ENCODE data around the gene TMEM63C.

TMEM63C gene

DNA sequence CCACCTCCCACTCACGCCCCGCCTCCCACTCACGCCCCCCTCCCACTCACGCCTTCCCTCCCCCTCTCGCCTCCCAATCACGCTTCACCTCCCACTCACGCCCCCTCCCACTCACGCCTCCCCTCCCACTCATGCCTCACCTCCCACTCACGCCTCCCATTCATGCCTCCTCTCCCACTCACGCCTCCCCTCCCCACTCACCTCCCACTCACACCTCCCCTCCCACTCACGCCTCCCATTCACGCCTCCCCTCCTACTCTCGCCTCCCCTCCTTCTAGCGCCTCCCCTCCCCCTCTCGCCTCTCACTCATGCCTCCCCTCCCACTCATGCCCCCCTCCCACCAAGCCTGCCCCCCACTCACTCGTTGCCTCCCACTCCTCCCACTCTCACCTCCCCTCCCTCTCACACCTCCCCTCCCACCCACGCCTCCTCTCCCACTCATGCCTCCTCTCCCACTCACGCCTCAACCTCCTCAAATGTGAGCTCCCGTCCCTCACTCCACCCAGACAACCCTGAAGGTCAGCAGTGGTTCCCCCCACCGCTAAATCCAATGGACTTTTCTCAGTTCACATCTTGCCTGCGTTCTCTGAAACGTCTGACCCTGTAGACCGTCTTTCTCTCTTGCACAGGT, 39.8 kb downstream of the TMEM63C start:
- TF ChIP-seq EZH2phosphoT487 (IDR thresholded peaks at IDR 0.05; ENCODE audit: low read depth) (no peak), CTCF (IDR thresholded peaks at IDR 0.05; ENCODE audit: low read depth, low read length) (no peak)
- Histone ChIP-seq H3K4me1 (ENCODE audit: low read length) (no peaks in the 10 kb centered on the region), H3K4me3 (ENCODE audit: low read length) (no peak overlapping the region), H3K9me3 (ENCODE audit: insufficient read depth, low read length) (no peaks in the 10 kb centered on the region), H3K79me2 (ENCODE audit: low read length) (no peaks in the 10 kb centered on the region), H2AFZ (ENCODE audit: low read depth, low read length) (no peak overlapping the region), H4K20me1 (ENCODE audit: insufficient read depth, low read length) (no peaks in the 10 kb centered on the region), H3K27me3 (ENCODE audit: low read depth, low read length) (peaks cover 17% of the 10 kb centered on the region), H3K4me2 (ENCODE audit: low read length) (no peak overlapping the region), H3K9ac (ENCODE audit: low read length) (no peak overlapping the region), H3K27ac (ENCODE audit: low read length) (no peak overlapping the region), H3K36me3 (replicated peaks; ENCODE audit: low read depth, low read length) (no peaks in the 10 kb centered on the region)

- H3K79me2 ChIP-seq (ENCODE audit: low read length) = no peaks in the 10 kb centered on the region
- no peak overlapping the region for H3K9ac ChIP-seq (ENCODE audit: low read length)
- H3K36me3 ChIP-seq (replicated peaks; ENCODE audit: low read depth, low read length) = no peaks in the 10 kb centered on the region
- no peak overlapping the region for H3K4me2 ChIP-seq (ENCODE audit: low read length)
- H3K4me3 ChIP-seq (ENCODE audit: low read length) = no peak overlapping the region
- H2AFZ ChIP-seq (ENCODE audit: low read depth, low read length) = no peak overlapping the region
- H3K27ac ChIP-seq (ENCODE audit: low read length) = no peak overlapping the region
- no peaks in the 10 kb centered on the region for H3K9me3 ChIP-seq (ENCODE audit: insufficient read depth, low read length)
- H4K20me1 ChIP-seq (ENCODE audit: insufficient read depth, low read length) = no peaks in the 10 kb centered on the region
- H3K27me3 ChIP-seq (ENCODE audit: low read depth, low read length) = peaks cover 5% of the 10 kb centered on the region; the same call in 1 of the 2 replicates
- TF ChIP-seq CTCF (IDR thresholded peaks at IDR 0.05; ENCODE audit: low read depth, low read length) = no peak
- TF ChIP-seq EZH2phosphoT487 (IDR thresholded peaks at IDR 0.05; ENCODE audit: low read depth) = no peak
- H3K4me1 ChIP-seq (ENCODE audit: low read length) = no peaks in the 10 kb centered on the region
Measured at GRCh38 chr14:77222546-77223225, 41.1 kb downstream of the TMEM63C start.

- H3K9me3 ChIP-seq (ENCODE audit: insufficient read depth, low read length) = no peaks in the 10 kb centered on the region
- no peaks in the 10 kb centered on the region for H3K27me3 ChIP-seq (ENCODE audit: low read depth, low read length)
- H4K20me1 ChIP-seq (ENCODE audit: insufficient read depth, low read length) = no peaks in the 10 kb centered on the region
- no peak overlapping the region for H3K9ac ChIP-seq (ENCODE audit: low read length)
- H2AFZ ChIP-seq (ENCODE audit: low read depth, low read length) = no peak overlapping the region
- no peak for TF ChIP-seq EZH2phosphoT487 (IDR thresholded peaks at IDR 0.05; ENCODE audit: low read depth)
- no peak for TF ChIP-seq CTCF (IDR thresholded peaks at IDR 0.05; ENCODE audit: low read depth, low read length)
- H3K27ac ChIP-seq (ENCODE audit: low read length) = no peak overlapping the region
- H3K4me1 ChIP-seq (ENCODE audit: low read length) = no peaks in the 10 kb centered on the region
- no peak overlapping the region for H3K4me2 ChIP-seq (ENCODE audit: low read length)
- H3K4me3 ChIP-seq (ENCODE audit: low read length) = no peak overlapping the region
- no peaks in the 10 kb centered on the region for H3K79me2 ChIP-seq (ENCODE audit: low read length)
- no peaks in the 10 kb centered on the region for H3K36me3 ChIP-seq (replicated peaks; ENCODE audit: low read depth, low read length)
Measured at GRCh38 chr14:77224212-77224611, 42.6 kb downstream of the TMEM63C start.

- H3K9ac ChIP-seq (ENCODE audit: low read length) = no peak overlapping the region
- H3K4me3 ChIP-seq (ENCODE audit: low read length) = no peak overlapping the region
- no peaks in the 10 kb centered on the region for H3K27me3 ChIP-seq (ENCODE audit: low read depth, low read length)
- no peaks in the 10 kb centered on the region for H3K4me1 ChIP-seq (ENCODE audit: low read length)
- H4K20me1 ChIP-seq (ENCODE audit: insufficient read depth, low read length) = no peaks in the 10 kb centered on the region
- H3K4me2 ChIP-seq (ENCODE audit: low read length) = no peak overlapping the region
- no peak overlapping the region for H2AFZ ChIP-seq (ENCODE audit: low read depth, low read length)
- TF ChIP-seq EZH2phosphoT487 (IDR thresholded peaks at IDR 0.05; ENCODE audit: low read depth) (no peak), CTCF (IDR thresholded peaks at IDR 0.05; ENCODE audit: low read depth, low read length) (no peak)
- H3K36me3 ChIP-seq (replicated peaks; ENCODE audit: low read depth, low read length) = no peaks in the 10 kb centered on the region
- no peaks in the 10 kb centered on the region for H3K9me3 ChIP-seq (ENCODE audit: insufficient read depth, low read length)
- no peak overlapping the region for H3K27ac ChIP-seq (ENCODE audit: low read length)
- no peaks in the 10 kb centered on the region for H3K79me2 ChIP-seq (ENCODE audit: low read length)
Measured at GRCh38 chr14:77225254-77225653, 43.7 kb downstream of the TMEM63C start.
